ENCODE measurements around the gene CNNM2.
"Not testable (repeated sequence)": the region's sequence is repeated elsewhere in the genome, so short reads cannot be mapped to it uniquely, and the experiment has no call there.

The CNNM2 gene

GRCh38 chr10:102927311-102928010 is 9.4 kb downstream of the CNNM2 start:
- TF ChIP-seq EZH2phosphoT487 (IDR thresholded peaks at IDR 0.05; ENCODE audit: borderline replicate concordance, low read length), result no peak
- TF ChIP-seq CTCF (IDR thresholded peaks at IDR 0.05; ENCODE audit: low read depth, low read length, poor library complexity, severe bottlenecking), result no peak
- Histone ChIP-seq H3F3A (ENCODE audit: control insufficient read depth, insufficient read depth) (no peaks in the 10 kb centered on the region; the same call in 1 of the 2 replicates), H3K9me2 (replicated peaks; ENCODE audit: control insufficient read depth, low read length) (no peaks in the 10 kb centered on the region), H3K4me3 (ENCODE audit: low read length) (no peak overlapping the region), H3K9me3 (ENCODE audit: control insufficient read depth, insufficient read depth, low read length) (no peaks in the 10 kb centered on the region), H3K27ac (ENCODE audit: low read depth, low read length) (no peak overlapping the region), H4K20me1 (ENCODE audit: control insufficient read depth, insufficient read depth, low read depth, low read length) (no peaks in the 10 kb centered on the region), H3K36me3 (ENCODE audit: control insufficient read depth, low read length) (no peaks in the 10 kb centered on the region), H3K79me2 (ENCODE audit: control insufficient read depth, low read length) (no peaks in the 10 kb centered on the region), H3K27me3 (ENCODE audit: control insufficient read depth, low read length) (no peaks in the 10 kb centered on the region), H3K4me2 (ENCODE audit: low read length) (no peak overlapping the region), H3K4me1 (ENCODE audit: control insufficient read depth, low read length) (no peaks in the 10 kb centered on the region)

GRCh38 chr10:102928442-102928841 is 10.3 kb downstream of the CNNM2 start:
- not testable (repeated sequence) for H3K4me1 ChIP-seq (ENCODE audit: control insufficient read depth, low read length); H3K4me2 ChIP-seq (ENCODE audit: low read length); H3K9me3 ChIP-seq (ENCODE audit: control insufficient read depth, insufficient read depth, low read length); H4K20me1 ChIP-seq (ENCODE audit: control insufficient read depth, insufficient read depth, low read depth, low read length); H3K4me3 ChIP-seq (ENCODE audit: low read length); H3K27me3 ChIP-seq (ENCODE audit: control insufficient read depth, low read length); H3K36me3 ChIP-seq (ENCODE audit: control insufficient read depth, low read length); H3K27ac ChIP-seq (ENCODE audit: low read depth, low read length); H3K9me2 ChIP-seq (replicated peaks; ENCODE audit: control insufficient read depth, low read length); H3K79me2 ChIP-seq (ENCODE audit: control insufficient read depth, low read length); H3F3A ChIP-seq (ENCODE audit: control insufficient read depth, insufficient read depth)

GRCh38 chr10:102930720-102931119 is 12.6 kb downstream of the CNNM2 start:
- Histone ChIP-seq H3K79me2 (ENCODE audit: control insufficient read depth, low read length) (no peaks in the 10 kb centered on the region), H4K20me1 (ENCODE audit: control insufficient read depth, insufficient read depth, low read depth, low read length) (no peaks in the 10 kb centered on the region), H3K4me2 (ENCODE audit: low read length) (no peak overlapping the region), H3K36me3 (ENCODE audit: control insufficient read depth, low read length) (no peaks in the 10 kb centered on the region), H3K4me1 (ENCODE audit: control insufficient read depth, low read length) (no peaks in the 10 kb centered on the region), H3K9me2 (replicated peaks; ENCODE audit: control insufficient read depth, low read length) (no peaks in the 10 kb centered on the region), H3K4me3 (ENCODE audit: low read length) (no peak overlapping the region), H3K9me3 (ENCODE audit: control insufficient read depth, insufficient read depth, low read length) (no peaks in the 10 kb centered on the region), H3K27me3 (ENCODE audit: control insufficient read depth, low read length) (no peaks in the 10 kb centered on the region), H3K27ac (ENCODE audit: low read depth, low read length) (no peak overlapping the region), H3F3A (ENCODE audit: control insufficient read depth, insufficient read depth) (no peaks in the 10 kb centered on the region; the same call in 1 of the 2 replicates)
- no peak for TF ChIP-seq EZH2phosphoT487 (IDR thresholded peaks at IDR 0.05; ENCODE audit: borderline replicate concordance, low read length)
- no peak for TF ChIP-seq CTCF (IDR thresholded peaks at IDR 0.05; ENCODE audit: low read depth, low read length, poor library complexity, severe bottlenecking)

- H3K4me1 ChIP-seq (ENCODE audit: control insufficient read depth, low read length), result no peaks in the 10 kb centered on the region
- H4K20me1 ChIP-seq (ENCODE audit: control insufficient read depth, insufficient read depth, low read depth, low read length), result no peaks in the 10 kb centered on the region
- no peaks in the 10 kb centered on the region for H3K36me3 ChIP-seq (ENCODE audit: control insufficient read depth, low read length)
- H3K79me2 ChIP-seq (ENCODE audit: control insufficient read depth, low read length), result no peaks in the 10 kb centered on the region
- H3K27ac ChIP-seq (ENCODE audit: low read depth, low read length), result no peak overlapping the region
- H3K27me3 ChIP-seq (ENCODE audit: control insufficient read depth, low read length), result no peaks in the 10 kb centered on the region; the same call in 1 of the 2 replicates
- no peaks in the 10 kb centered on the region for H3K9me3 ChIP-seq (ENCODE audit: control insufficient read depth, insufficient read depth, low read length)
- no peak for TF ChIP-seq CTCF (IDR thresholded peaks at IDR 0.05; ENCODE audit: low read depth, low read length, poor library complexity, severe bottlenecking)
- no peak for TF ChIP-seq EZH2phosphoT487 (IDR thresholded peaks at IDR 0.05; ENCODE audit: borderline replicate concordance, low read length)
- H3F3A ChIP-seq (ENCODE audit: control insufficient read depth, insufficient read depth), result no peaks in the 10 kb centered on the region; the same call in 1 of the 2 replicates
- no peak overlapping the region for H3K4me3 ChIP-seq (ENCODE audit: low read length)
- no peaks in the 10 kb centered on the region for H3K9me2 ChIP-seq (replicated peaks; ENCODE audit: control insufficient read depth, low read length)
- no peak overlapping the region for H3K4me2 ChIP-seq (ENCODE audit: low read length)
These were observed 13.5 kb downstream of the CNNM2 start for GRCh38 chr10:102931643-102932042.
